ENCODE data around the gene ALOX12B.

Gene ALOX12B

GRCh38 chr17:8125947-8126490 lies 38.5 kb upstream of the ALOX12B start:
- no peak for TF ChIP-seq CTCF (IDR thresholded peaks at IDR 0.05; ENCODE audit: control insufficient read depth, extremely low read depth, insufficient read depth)
- no peak for DNase-seq (ENCODE audit: low read depth)
- H3K4me3 ChIP-seq (ENCODE audit: low read depth, low read length) = peak overlapping the region; percentile 82

DNA sequence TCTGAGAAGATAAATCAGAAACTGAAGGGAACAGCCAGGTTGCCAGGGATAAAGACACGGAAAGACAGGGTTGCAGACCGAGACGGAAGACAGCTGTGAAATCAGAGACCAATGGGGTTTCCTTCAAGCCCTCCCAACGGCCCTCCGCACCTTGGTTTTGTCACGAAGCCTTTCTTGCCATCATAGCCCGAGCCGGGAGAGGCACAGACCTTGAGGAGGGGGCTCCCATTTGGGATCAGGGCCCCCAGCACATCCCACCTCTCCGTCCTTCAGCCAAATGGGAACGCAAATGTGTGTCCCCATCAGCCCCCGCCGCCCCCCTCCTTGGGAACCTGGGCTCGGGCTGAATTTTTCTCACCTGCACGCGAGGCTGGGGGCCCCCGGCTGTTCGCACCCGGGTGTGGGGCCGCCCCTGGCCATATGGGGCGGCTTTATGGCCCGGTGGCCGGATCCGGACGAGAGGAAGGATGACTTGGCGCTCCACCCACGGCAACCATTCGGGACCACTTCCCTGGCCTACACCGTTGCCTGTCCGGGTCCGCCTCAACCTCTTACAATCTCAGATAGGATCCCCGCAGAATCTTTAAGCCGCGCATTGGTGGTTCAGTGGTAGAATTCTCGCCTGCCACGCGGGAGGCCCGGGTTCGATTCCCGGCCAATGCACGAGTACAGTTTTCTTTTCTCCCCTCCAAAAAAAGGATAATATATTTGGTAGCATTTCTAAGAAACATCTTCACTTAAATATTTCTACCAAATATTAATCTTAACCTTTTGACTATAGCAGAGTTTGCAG lies 37.8 kb upstream of the ALOX12B start:
- TF ChIP-seq CTCF (IDR thresholded peaks at IDR 0.05; ENCODE audit: control insufficient read depth, extremely low read depth, insufficient read depth) = no peak
- H3K4me3 ChIP-seq (ENCODE audit: low read depth, low read length) = peak overlapping the region; percentile 82
- no peak for DNase-seq (ENCODE audit: low read depth)

GRCh38 chr17:8124350-8125153 lies 37.0 kb upstream of the ALOX12B start:
- no peak for DNase-seq (ENCODE audit: low read depth)
- 0 out of 2 replicates have a peak, but pooled peaks have one; percentile 1 for TF ChIP-seq CTCF (IDR thresholded peaks at IDR 0.05; ENCODE audit: control insufficient read depth, extremely low read depth, insufficient read depth)
- H3K4me3 ChIP-seq (ENCODE audit: low read depth, low read length) = peak overlapping the region; percentile 58

DNA sequence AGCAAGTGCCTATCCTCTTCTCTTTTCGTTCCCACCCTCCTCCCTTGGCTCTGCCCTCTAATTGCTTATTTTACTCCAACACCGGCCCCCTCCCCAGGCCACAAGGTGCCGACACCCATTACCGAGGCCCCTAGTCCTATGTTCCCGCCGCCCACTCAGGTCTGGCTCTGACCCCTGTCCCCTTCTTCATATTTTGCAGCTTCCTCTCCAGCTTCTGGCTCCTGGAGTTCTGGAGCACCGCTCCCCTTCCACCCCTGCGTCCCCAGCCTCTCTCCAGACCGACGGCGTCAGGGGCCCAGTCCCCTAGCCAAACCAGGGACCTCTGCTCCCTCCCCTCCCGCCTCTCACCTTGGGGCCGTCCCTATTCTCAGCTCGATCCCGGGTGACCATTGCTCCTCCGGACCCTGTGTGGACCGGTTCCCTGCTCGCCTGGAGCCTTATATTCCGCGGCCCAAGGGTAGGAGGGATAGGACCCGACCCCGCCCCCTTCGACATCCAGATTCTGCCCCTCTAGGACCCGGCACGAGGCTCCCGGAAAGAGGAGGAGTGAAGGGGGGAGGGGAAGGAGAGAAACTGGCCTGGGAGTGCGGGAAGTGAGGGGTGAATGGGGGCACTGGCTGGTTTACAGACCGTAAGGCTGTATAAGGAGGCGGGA lies 36.3 kb upstream of the ALOX12B start, which contains the start of gene HES7:
Gene HES7, minus strand, starts transcription at position 412 of the 655 bp plus-strand sequence. Its CDS starts 22 bp downstream, at position 390.
- peak within 1 kb of the TSS; percentile 58 for H3K4me3 ChIP-seq (ENCODE audit: low read depth, low read length)
- no peak for DNase-seq (ENCODE audit: low read depth)
- no peak for TF ChIP-seq CTCF (IDR thresholded peaks at IDR 0.05; ENCODE audit: control insufficient read depth, extremely low read depth, insufficient read depth)

GRCh38 chr17:8122924-8123694 lies 35.6 kb upstream of the ALOX12B start:
- TF ChIP-seq CTCF (IDR thresholded peaks at IDR 0.05; ENCODE audit: control insufficient read depth, extremely low read depth, insufficient read depth) = no peak
- no peak for DNase-seq (ENCODE audit: low read depth)
- peak overlapping the region; percentile 58 for H3K4me3 ChIP-seq (ENCODE audit: low read depth, low read length)

GRCh38 chr17:8122422-8122923 lies 35.0 kb upstream of the ALOX12B start:
- no peak for DNase-seq (ENCODE audit: low read depth)
- no peak for TF ChIP-seq CTCF (IDR thresholded peaks at IDR 0.05; ENCODE audit: control insufficient read depth, extremely low read depth, insufficient read depth)
- H3K4me3 ChIP-seq (ENCODE audit: low read depth, low read length) = peak overlapping the region; percentile 58

Measured in LNCaP clone FGC (cell line).